Measurements from ENCODE around the gene NR2F1-AS1.

DNA sequence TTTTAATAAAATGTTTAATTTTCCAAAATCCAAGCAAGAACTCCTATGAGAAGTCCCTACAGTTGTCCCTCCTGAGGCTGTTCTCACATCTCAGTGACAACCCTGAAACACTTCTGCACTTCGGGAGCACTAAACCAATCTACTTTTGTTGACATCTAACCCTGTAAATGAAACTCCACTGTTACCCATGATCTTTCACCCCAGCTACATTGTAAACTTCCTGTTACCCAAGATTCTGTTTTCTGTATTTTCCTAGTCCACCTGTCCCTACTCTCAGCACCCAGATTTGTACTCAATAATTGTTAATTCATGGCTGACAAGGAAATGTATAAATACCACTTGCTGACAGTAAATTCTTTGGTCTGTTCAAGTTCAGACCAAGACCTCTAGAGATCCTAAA, 153.7 kb downstream of the NR2F1-AS1 start:
- TF ChIP-seq, protein P1, sequence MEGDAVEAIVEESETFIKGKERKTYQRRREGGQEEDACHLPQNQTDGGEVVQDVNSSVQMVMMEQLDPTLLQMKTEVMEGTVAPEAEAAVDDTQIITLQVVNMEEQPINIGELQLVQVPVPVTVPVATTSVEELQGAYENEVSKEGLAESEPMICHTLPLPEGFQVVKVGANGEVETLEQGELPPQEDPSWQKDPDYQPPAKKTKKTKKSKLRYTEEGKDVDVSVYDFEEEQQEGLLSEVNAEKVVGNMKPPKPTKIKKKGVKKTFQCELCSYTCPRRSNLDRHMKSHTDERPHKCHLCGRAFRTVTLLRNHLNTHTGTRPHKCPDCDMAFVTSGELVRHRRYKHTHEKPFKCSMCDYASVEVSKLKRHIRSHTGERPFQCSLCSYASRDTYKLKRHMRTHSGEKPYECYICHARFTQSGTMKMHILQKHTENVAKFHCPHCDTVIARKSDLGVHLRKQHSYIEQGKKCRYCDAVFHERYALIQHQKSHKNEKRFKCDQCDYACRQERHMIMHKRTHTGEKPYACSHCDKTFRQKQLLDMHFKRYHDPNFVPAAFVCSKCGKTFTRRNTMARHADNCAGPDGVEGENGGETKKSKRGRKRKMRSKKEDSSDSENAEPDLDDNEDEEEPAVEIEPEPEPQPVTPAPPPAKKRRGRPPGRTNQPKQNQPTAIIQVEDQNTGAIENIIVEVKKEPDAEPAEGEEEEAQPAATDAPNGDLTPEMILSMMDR (IDR thresholded peaks at IDR 0.05), result no peak
- no peak for TF ChIP-seq POLR2A (IDR thresholded peaks at IDR 0.05)
